Neural progenitor cell (in vitro differentiated cells): ENCODE data around the gene BEST3. TPM values are rescaled to one million over a fixed set of nuclear protein-coding genes. Genes with fewer than 3 reads are reported as not detected.

Experiments
- DNase-seq: peaks from one replicate; pipeline ENCODE4 v3.0.0-alpha.2; 2016; ENCODE audit warnings: low spot score
- H2AFZ ChIP-seq: fragments of 200-600 bp; sonication (generic); replicated peaks from 2 replicates; pipeline ENCODE4 v1.6.1; 2016; ENCODE audit warnings: antibody characterized with exemption
- H3F3A ChIP-seq: fragments of 200-600 bp; sonication (generic); 2 replicates; pipeline ENCODE4 v1.6.1; 2016; ENCODE audit warnings: antibody characterized with exemption, low read depth
- H3K27ac ChIP-seq: fragments of 200-600 bp; sonication (generic); 2 replicates; pipeline ENCODE4 v1.5.1; 2016; ENCODE audit warnings: mild to moderate bottlenecking
- H3K27me3 ChIP-seq: fragments of 200-600 bp; sonication (generic); 2 replicates; pipeline ENCODE4 v1.6.1; 2016; ENCODE audit warnings: mild to moderate bottlenecking, moderate library complexity
- H3K36me3 ChIP-seq: fragments of 200-600 bp; sonication (generic); 2 replicates; pipeline ENCODE4 v1.5.1; 2016
- H3K4me1 ChIP-seq: fragments of 200-600 bp; sonication (generic); 2 replicates; pipeline ENCODE4 v1.6.1; 2016; ENCODE audit warnings: mixed run types
- H3K4me2 ChIP-seq: fragments of 200-600 bp; sonication (generic); 2 replicates; pipeline ENCODE4 v1.6.1; 2016
- H3K4me3 ChIP-seq: fragments of 200-600 bp; sonication (generic); 2 replicates; pipeline ENCODE4 v1.5.1; 2016
- H3K79me2 ChIP-seq: fragments of 200-600 bp; sonication (generic); 2 replicates; pipeline ENCODE4 v1.6.1; 2016; ENCODE audit warnings: low read depth
- H3K9ac ChIP-seq: fragments of 200-600 bp; sonication (generic); 2 replicates; pipeline ENCODE4 v1.6.1; 2016
- H3K9me3 ChIP-seq: fragments of 200-600 bp; sonication (generic); 2 replicates; pipeline ENCODE4 v1.5.1; 2016; ENCODE audit warnings: low read depth
- H4K20me1 ChIP-seq: fragments of 200-600 bp; sonication (generic); 2 replicates; pipeline ENCODE4 v1.6.1; 2016; ENCODE audit warnings: low read depth
- H3K27ac Mint-ChIP-seq: 3 replicates; pipeline ENCODE4 v1.8.0; 2021; ENCODE audit warnings: mixed read lengths
- H3K27me3 Mint-ChIP-seq: 2 replicates; pipeline ENCODE4 v1.8.0; 2022; ENCODE audit warnings: low read depth, mild to moderate bottlenecking, inconsistent platforms, moderate library complexity, mixed read lengths; ENCODE audit not compliant: insufficient read depth
- H3K36me3 Mint-ChIP-seq: 3 replicates; pipeline ENCODE4 v1.8.0; 2021; ENCODE audit warnings: mixed read lengths
- H3K4me1 Mint-ChIP-seq: 3 replicates; pipeline ENCODE4 v1.8.0; 2021; ENCODE audit warnings: mixed read lengths
- H3K4me3 Mint-ChIP-seq: 3 replicates; pipeline ENCODE4 v1.8.0; 2021; ENCODE audit warnings: mild to moderate bottlenecking, moderate library complexity, mixed read lengths
- H3K9me3 Mint-ChIP-seq: 3 replicates; pipeline ENCODE4 v1.8.0; 2020; ENCODE audit warnings: mixed read lengths
- EZH2 ChIP-seq: fragments of 200-600 bp; sonication (generic); IDR thresholded peaks from 2 replicates; pipeline ENCODE4 v1.6.1; 2017; ENCODE audit warnings: antibody characterized with exemption, mild to moderate bottlenecking, moderate library complexity
- EZH2phosphoT487 ChIP-seq: fragments of 200-600 bp; sonication (generic); IDR thresholded peaks from 2 replicates; pipeline ENCODE4 v1.6.1; 2017; ENCODE audit warnings: antibody characterized with exemption
- total RNA-seq: library from RNA; depleted of rRNA; stranded (reverse); fragments of >200 nt; gene quantifications from 2 replicates; pipeline ENCODE4 v1.2.3, GENCODE V29; 2015; ENCODE audit warnings: low replicate concordance
- TF ChIP-seq, protein P1 (sequence below): fragments of 200-600 bp; sonication (generic); IDR thresholded peaks from 2 replicates; pipeline ENCODE4 v1.5.1; 2017; ENCODE audit warnings: antibody characterized with exemption, mild to moderate bottlenecking

The BEST3 gene
- total RNA-seq, 1 donor from 2014 or later: not detected

DNA sequence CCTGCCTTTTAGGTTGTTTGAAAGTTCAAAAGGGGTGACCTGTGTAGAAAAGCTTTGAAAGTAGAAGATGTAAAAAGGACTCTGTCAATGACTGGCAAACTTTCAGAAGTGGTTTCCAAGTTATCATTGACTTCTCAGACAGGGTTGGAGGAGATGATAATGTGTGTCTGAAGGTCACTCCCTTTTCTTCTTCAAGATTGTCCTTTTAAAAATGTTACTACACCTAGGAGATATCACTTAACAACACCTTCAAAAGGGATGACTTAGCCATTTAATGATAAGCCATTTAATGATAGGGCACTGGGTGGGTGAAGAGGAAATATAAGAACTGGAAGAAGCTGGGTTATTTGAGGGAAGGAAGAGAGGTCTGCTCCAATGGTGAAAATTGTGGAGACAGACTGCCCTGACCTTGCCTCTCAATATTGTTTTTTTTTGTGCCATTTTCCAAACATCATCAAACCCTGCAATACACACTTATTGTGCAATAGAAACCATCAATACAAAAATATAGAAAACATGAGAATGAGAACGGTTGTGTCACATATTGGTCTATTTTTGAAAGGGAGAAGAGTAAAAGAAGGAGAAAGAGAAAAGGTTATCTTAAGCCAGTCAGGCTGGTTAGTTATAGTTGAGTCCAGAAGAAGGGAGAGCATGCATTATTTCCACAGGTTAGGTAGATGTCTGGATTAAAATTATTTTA is 38.8 kb downstream of the BEST3 start:
- Histone ChIP-seq H3K79me2 (no peaks in the 10 kb centered on the region), H3K27me3 (no peaks in the 10 kb centered on the region), H3K4me1 (peaks cover 12% of the 10 kb centered on the region), H3K9ac (no peak overlapping the region), H3K27ac (no peak overlapping the region), H3F3A (no peaks in the 10 kb centered on the region), H3K9me3 (no peaks in the 10 kb centered on the region), H3K4me3 (no peak overlapping the region), H2AFZ (no peak overlapping the region), H3K4me2 (no peak overlapping the region), H4K20me1 (no peaks in the 10 kb centered on the region), H3K36me3 (no peaks in the 10 kb centered on the region)
- DNase-seq: no peak
- Mint-ChIP-seq H3K4me1 (peaks cover 32% of the 10 kb centered on the region), H3K27me3 (no peaks in the 10 kb centered on the region), H3K9me3 (no peaks in the 10 kb centered on the region), H3K27ac (no peak overlapping the region), H3K4me3 (no peak overlapping the region), H3K36me3 (no peaks in the 10 kb centered on the region)
- TF ChIP-seq EZH2: no peak
- TF ChIP-seq EZH2phosphoT487: no peak
- TF ChIP-seq, protein P1, sequence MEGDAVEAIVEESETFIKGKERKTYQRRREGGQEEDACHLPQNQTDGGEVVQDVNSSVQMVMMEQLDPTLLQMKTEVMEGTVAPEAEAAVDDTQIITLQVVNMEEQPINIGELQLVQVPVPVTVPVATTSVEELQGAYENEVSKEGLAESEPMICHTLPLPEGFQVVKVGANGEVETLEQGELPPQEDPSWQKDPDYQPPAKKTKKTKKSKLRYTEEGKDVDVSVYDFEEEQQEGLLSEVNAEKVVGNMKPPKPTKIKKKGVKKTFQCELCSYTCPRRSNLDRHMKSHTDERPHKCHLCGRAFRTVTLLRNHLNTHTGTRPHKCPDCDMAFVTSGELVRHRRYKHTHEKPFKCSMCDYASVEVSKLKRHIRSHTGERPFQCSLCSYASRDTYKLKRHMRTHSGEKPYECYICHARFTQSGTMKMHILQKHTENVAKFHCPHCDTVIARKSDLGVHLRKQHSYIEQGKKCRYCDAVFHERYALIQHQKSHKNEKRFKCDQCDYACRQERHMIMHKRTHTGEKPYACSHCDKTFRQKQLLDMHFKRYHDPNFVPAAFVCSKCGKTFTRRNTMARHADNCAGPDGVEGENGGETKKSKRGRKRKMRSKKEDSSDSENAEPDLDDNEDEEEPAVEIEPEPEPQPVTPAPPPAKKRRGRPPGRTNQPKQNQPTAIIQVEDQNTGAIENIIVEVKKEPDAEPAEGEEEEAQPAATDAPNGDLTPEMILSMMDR: no peak

DNA sequence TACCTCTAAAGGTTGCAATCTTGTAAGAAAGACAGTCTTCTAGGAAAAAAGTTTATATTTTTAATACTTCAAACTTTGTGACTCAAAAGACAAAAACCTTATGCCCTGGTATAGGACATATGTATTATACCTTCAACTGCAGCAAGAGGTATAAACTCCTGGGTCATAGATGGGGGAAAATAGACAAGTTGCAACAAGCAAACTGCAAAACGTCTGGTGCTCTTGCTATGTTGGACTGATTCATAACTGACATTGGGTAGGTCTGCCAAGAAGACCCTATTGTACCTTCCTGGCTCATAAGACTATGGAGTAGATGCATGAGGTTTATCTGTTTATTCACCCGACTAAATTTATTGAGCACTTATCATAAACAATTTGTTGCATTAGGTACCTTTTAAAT is 40.9 kb downstream of the BEST3 start:
- Histone ChIP-seq H3F3A (no peaks in the 10 kb centered on the region), H3K27me3 (no peaks in the 10 kb centered on the region), H3K4me2 (no peak overlapping the region), H3K27ac (no peak overlapping the region), H4K20me1 (no peaks in the 10 kb centered on the region), H3K4me1 (no peaks in the 10 kb centered on the region), H3K9ac (no peak overlapping the region), H3K36me3 (no peaks in the 10 kb centered on the region), H2AFZ (no peak overlapping the region), H3K79me2 (no peaks in the 10 kb centered on the region), H3K4me3 (no peak overlapping the region), H3K9me3 (no peaks in the 10 kb centered on the region)
- Mint-ChIP-seq H3K27ac (no peak overlapping the region), H3K4me3 (no peak overlapping the region), H3K4me1 (peaks cover 23% of the 10 kb centered on the region), H3K27me3 (no peaks in the 10 kb centered on the region), H3K9me3 (no peaks in the 10 kb centered on the region), H3K36me3 (no peaks in the 10 kb centered on the region)
- TF ChIP-seq EZH2phosphoT487 (no peak), EZH2 (no peak)
- TF ChIP-seq, protein P1: no peak
- DNase-seq: no peak

DNA sequence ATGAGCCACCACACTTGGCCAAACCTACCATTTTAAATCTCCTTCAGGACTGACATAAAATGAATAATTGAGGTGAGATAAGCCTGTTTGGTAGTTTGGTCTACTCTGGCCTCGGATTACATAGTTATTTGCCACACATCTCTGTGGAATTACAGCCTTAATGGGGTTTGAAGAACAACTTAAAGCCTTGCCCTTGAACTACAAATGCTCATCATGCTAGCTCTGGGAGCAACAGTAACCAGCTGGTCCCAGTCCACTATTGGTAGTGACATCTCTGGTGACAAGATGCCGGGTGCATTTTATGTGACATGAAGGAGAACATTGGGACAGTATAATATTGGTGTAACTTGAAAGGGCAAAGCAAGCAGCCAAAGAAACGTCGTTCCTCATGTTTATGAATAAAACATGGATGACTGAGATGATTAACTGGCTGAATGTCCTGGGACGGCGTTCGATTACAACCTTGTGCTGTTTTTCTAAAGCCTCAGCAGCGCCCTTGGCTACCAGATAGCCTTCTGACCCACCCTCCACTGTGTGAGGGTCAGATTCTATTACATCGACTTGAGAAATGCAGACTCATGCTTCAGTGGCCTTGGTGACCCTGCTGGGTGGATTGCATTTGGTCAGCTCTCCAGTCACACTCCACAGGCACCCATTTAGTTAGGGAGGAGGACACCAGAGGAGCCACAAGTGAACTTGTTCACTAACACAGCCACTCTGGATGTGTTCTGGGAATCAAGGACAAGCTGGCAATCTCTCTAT is 41.5 kb downstream of the BEST3 start:
- Mint-ChIP-seq H3K27me3 (no peaks in the 10 kb centered on the region), H3K9me3 (no peaks in the 10 kb centered on the region), H3K27ac (no peak overlapping the region), H3K36me3 (no peaks in the 10 kb centered on the region), H3K4me3 (peak overlapping the region; percentile 27), H3K4me1 (peaks cover 17% of the 10 kb centered on the region)
- Histone ChIP-seq H4K20me1 (no peaks in the 10 kb centered on the region), H3K4me3 (no peak overlapping the region), H2AFZ (no peak overlapping the region), H3K9me3 (no peaks in the 10 kb centered on the region), H3F3A (no peaks in the 10 kb centered on the region), H3K9ac (no peak overlapping the region), H3K79me2 (no peaks in the 10 kb centered on the region), H3K4me2 (no peak overlapping the region), H3K27me3 (no peaks in the 10 kb centered on the region), H3K27ac (no peak overlapping the region), H3K36me3 (no peaks in the 10 kb centered on the region), H3K4me1 (no peaks in the 10 kb centered on the region)
- TF ChIP-seq, protein P1: no peak
- TF ChIP-seq EZH2phosphoT487: no peak
- TF ChIP-seq EZH2: no peak
- DNase-seq: no peak
